NB4 (cell line): Measurements from ENCODE around the gene BIRC5.

Experiments
- CTCF ChIP-seq: IDR thresholded peaks from one replicate; pipeline ENCODE4 v1.5.1; 2012; ENCODE audit warnings: low read depth, low read length
- MAX ChIP-seq: IDR thresholded peaks from 2 replicates; pipeline ENCODE4 v1.6.1; 2011; ENCODE audit warnings: low read depth, low read length
- MYC ChIP-seq: IDR thresholded peaks from 2 replicates; pipeline ENCODE4 v1.6.1; 2011; ENCODE audit warnings: low read depth, low read length
- POLR2A ChIP-seq: IDR thresholded peaks from 2 replicates; pipeline ENCODE4 v1.6.1; 2011; ENCODE audit warnings: mild to moderate bottlenecking; ENCODE audit not compliant: insufficient read length; ENCODE audit errors: extremely low read depth

- no peak for TF ChIP-seq CTCF
- TF ChIP-seq MYC = no peak
- TF ChIP-seq MAX = no peak
- TF ChIP-seq POLR2A = no peak
Observed at GRCh38 chr17:78184351-78184750, 29.7 kb upstream of the BIRC5 start.
